GM23338 (cell line): ENCODE measurements around the gene CACNB2. TPM values are rescaled to one million over a fixed set of nuclear protein-coding genes. Genes with fewer than 3 reads are reported as not detected.
A peak's percentile ranks its signal among the peaks of the same experiment; 100 is the strongest.

Source experiments
- ATAC-seq: fragments of 200-7000 bp; cut with Tn5 transposase; 3 replicates; pipeline ENCODE4 v1.9.1; 2020
- DNase-seq: peaks from one replicate; pipeline ENCODE4 v3.0.0-alpha.2; 2015; ENCODE audit warnings: low spot score
- H2AFZ ChIP-seq: fragments of 200-600 bp; sonication (generic); 2 replicates; pipeline ENCODE4 v1.8.0; 2016; ENCODE audit warnings: antibody characterized with exemption, mild to moderate bottlenecking, moderate library complexity
- H3F3A ChIP-seq: fragments of 200-600 bp; sonication (generic); replicated peaks from 2 replicates; pipeline ENCODE4 v1.8.0; 2017; ENCODE audit warnings: antibody characterized with exemption, mixed run types, low read depth
- H3K27ac ChIP-seq: fragments of 200-600 bp; sonication (generic); 2 replicates; pipeline ENCODE4 v1.6.1; 2016; ENCODE audit warnings: low read depth
- H3K27me3 ChIP-seq: fragments of 200-600 bp; sonication (generic); 2 replicates; pipeline ENCODE4 v1.8.0; 2016; ENCODE audit warnings: mild to moderate bottlenecking, mixed run types, moderate library complexity; ENCODE audit not compliant: insufficient read depth
- H3K36me3 ChIP-seq: fragments of 200-600 bp; sonication (generic); 2 replicates; pipeline ENCODE4 v1.8.0; 2016; ENCODE audit warnings: mild to moderate bottlenecking; ENCODE audit not compliant: insufficient read depth
- H3K4me1 ChIP-seq: fragments of 200-600 bp; sonication (generic); 2 replicates; pipeline ENCODE4 v1.8.0; 2016; ENCODE audit warnings: mild to moderate bottlenecking, moderate library complexity; ENCODE audit not compliant: insufficient read depth
- H3K4me2 ChIP-seq: fragments of 200-600 bp; sonication (generic); 2 replicates; pipeline ENCODE4 v1.7.1; 2017; ENCODE audit warnings: mixed run types
- H3K4me3 ChIP-seq: fragments of 200-600 bp; sonication (generic); 2 replicates; pipeline ENCODE4 v1.6.1; 2016; ENCODE audit warnings: mixed run types
- H3K79me2 ChIP-seq: fragments of 200-600 bp; sonication (generic); replicated peaks from 2 replicates; pipeline ENCODE4 v1.8.0; 2017; ENCODE audit warnings: mild to moderate bottlenecking; ENCODE audit not compliant: insufficient read depth
- H3K9me2 ChIP-seq: fragments of 200-600 bp; sonication (generic); 2 replicates; pipeline ENCODE4 v1.8.0; 2017; ENCODE audit not compliant: insufficient read depth
- H4K20me1 ChIP-seq: fragments of 200-600 bp; sonication (generic); replicated peaks from 2 replicates; pipeline ENCODE4 v1.8.0; 2017; ENCODE audit warnings: mild to moderate bottlenecking; ENCODE audit not compliant: insufficient read depth
- H3K27ac Mint-ChIP-seq: 2 replicates; pipeline ENCODE4 v1.8.0; 2020; ENCODE audit warnings: inconsistent platforms, mild to moderate bottlenecking, moderate library complexity, mixed read lengths
- H3K27me3 Mint-ChIP-seq: 3 replicates; pipeline ENCODE4 v1.8.0; 2022; ENCODE audit warnings: low read depth, mild to moderate bottlenecking, moderate library complexity, mixed read lengths, inconsistent platforms; ENCODE audit not compliant: insufficient read depth, poor library complexity
- H3K36me3 Mint-ChIP-seq: 3 replicates; pipeline ENCODE4 v1.8.0; 2021; ENCODE audit warnings: low read depth, mild to moderate bottlenecking, inconsistent platforms, moderate library complexity, mixed read lengths
- H3K4me1 Mint-ChIP-seq: 3 replicates; pipeline ENCODE4 v1.8.0; 2020; ENCODE audit warnings: mild to moderate bottlenecking, inconsistent platforms, mixed read lengths
- H3K4me3 Mint-ChIP-seq: 3 replicates; pipeline ENCODE4 v1.8.0; 2021; ENCODE audit warnings: moderate library complexity, mild to moderate bottlenecking, inconsistent platforms, mixed read lengths
- H3K9me3 Mint-ChIP-seq: 3 replicates; pipeline ENCODE4 v1.8.0; 2020; ENCODE audit warnings: moderate library complexity, mild to moderate bottlenecking, inconsistent platforms, mixed read lengths
- CREB1 ChIP-seq: fragments of 250-450 bp; sonication (Bioruptor Pico); IDR thresholded peaks from 2 replicates; pipeline ENCODE4 v1.5.0; 2020; ENCODE audit warnings: low read depth, mild to moderate bottlenecking, moderate library complexity
- CTCF ChIP-seq, 2 experiments: fragments of 200-600 bp in 1 of 2; sonication (generic) in 1 of 2; conservative IDR thresholded peaks; 2 replicates each; pipeline versions ENCODE4 v1.5.1 to v1.6.1; 2016 to 2017; ENCODE audit warnings: antibody characterized with exemption in 2 of 2, low read depth in 2 of 2, mild to moderate bottlenecking in 2 of 2, moderate library complexity in 1 of 2
- EZH2 ChIP-seq: fragments of 200-600 bp; sonication (generic); IDR thresholded peaks from one replicate; pipeline ENCODE4 v1.8.0; 2017; ENCODE audit warnings: antibody characterized with exemption, mild to moderate bottlenecking, low read depth; ENCODE audit not compliant: unreplicated experiment
- JUNB ChIP-seq: IDR thresholded peaks from one replicate; pipeline ENCODE4 v1.6.1; 2016; ENCODE audit warnings: antibody characterized with exemption; ENCODE audit not compliant: unreplicated experiment
- NANOG ChIP-seq: IDR thresholded peaks from 2 replicates; pipeline ENCODE4 v1.6.1; 2016; ENCODE audit warnings: antibody characterized with exemption, borderline replicate concordance
- POLR2AphosphoS5 ChIP-seq: IDR thresholded peaks from 2 replicates; pipeline ENCODE4 v1.6.1; 2016; ENCODE audit warnings: antibody characterized with exemption, low read depth
- ZNF114 ChIP-seq: fragments of 250-450 bp; sonication (Bioruptor Pico); IDR thresholded peaks from 2 replicates; pipeline ENCODE4 v1.5.0; 2020; ENCODE audit warnings: mild to moderate bottlenecking, moderate library complexity
- ZNF331 ChIP-seq: fragments of 250-450 bp; sonication (Bioruptor Pico); IDR thresholded peaks from 2 replicates; pipeline ENCODE4 v1.5.0; 2020; ENCODE audit warnings: low read depth, mild to moderate bottlenecking, moderate library complexity
- polyA plus RNA-seq: library from polyadenylated mRNA; unstranded; fragments of >200 nt; fragmentation: Nextera tagmentation; extraction: Ambion mirVana; gene quantifications from 2 replicates; pipeline ENCODE4 v1.2.1, GENCODE V29; 2016
- total RNA-seq: library from RNA; depleted of rRNA; stranded (reverse); fragments of >200 nt; shearing (Covaris generic); gene quantifications from 2 replicates; pipeline ENCODE4 v1.2.3, GENCODE V29; 2014
- TF ChIP-seq, protein P1 (sequence below): fragments of 250-450 bp; sonication (Bioruptor Pico); IDR thresholded peaks from 2 replicates; pipeline ENCODE4 v1.5.0; 2020; ENCODE audit warnings: mild to moderate bottlenecking, moderate library complexity

The CACNB2 gene
- total and polyA plus RNA-seq, 2 experiments from 2014 or later, result 5.0 to 5.9 TPM

- peaks cover 9% of the 10 kb centered on the region for H3K27me3 ChIP-seq
- H3F3A ChIP-seq, result no peaks in the 10 kb centered on the region; the same call in 1 of the 2 replicates
- DNase-seq, result no peak
- peaks cover 32% of the 10 kb centered on the region for H3K4me1 ChIP-seq
- peaks cover 8% of the 10 kb centered on the region for H3K27me3 Mint-ChIP-seq
- H3K4me1 Mint-ChIP-seq, result peaks cover 39% of the 10 kb centered on the region
- no peak overlapping the region for H3K27ac ChIP-seq
- H3K9me3 Mint-ChIP-seq, result no peaks in the 10 kb centered on the region
- no peaks in the 10 kb centered on the region for H4K20me1 ChIP-seq
- TF ChIP-seq POLR2AphosphoS5 (no peak), ZNF331 (CRISPR knock-in tag) (no peak), EZH2 (no peak), JUNB (no peak), CREB1 (CRISPR knock-in tag) (no peak), ZNF114 (CRISPR knock-in tag) (no peak), CTCF (conservative IDR thresholded peaks at IDR 0.05; ENCODE audit: low read depth in 2 of 2) (no peak), NANOG (no peak)
- TF ChIP-seq, protein P1, sequence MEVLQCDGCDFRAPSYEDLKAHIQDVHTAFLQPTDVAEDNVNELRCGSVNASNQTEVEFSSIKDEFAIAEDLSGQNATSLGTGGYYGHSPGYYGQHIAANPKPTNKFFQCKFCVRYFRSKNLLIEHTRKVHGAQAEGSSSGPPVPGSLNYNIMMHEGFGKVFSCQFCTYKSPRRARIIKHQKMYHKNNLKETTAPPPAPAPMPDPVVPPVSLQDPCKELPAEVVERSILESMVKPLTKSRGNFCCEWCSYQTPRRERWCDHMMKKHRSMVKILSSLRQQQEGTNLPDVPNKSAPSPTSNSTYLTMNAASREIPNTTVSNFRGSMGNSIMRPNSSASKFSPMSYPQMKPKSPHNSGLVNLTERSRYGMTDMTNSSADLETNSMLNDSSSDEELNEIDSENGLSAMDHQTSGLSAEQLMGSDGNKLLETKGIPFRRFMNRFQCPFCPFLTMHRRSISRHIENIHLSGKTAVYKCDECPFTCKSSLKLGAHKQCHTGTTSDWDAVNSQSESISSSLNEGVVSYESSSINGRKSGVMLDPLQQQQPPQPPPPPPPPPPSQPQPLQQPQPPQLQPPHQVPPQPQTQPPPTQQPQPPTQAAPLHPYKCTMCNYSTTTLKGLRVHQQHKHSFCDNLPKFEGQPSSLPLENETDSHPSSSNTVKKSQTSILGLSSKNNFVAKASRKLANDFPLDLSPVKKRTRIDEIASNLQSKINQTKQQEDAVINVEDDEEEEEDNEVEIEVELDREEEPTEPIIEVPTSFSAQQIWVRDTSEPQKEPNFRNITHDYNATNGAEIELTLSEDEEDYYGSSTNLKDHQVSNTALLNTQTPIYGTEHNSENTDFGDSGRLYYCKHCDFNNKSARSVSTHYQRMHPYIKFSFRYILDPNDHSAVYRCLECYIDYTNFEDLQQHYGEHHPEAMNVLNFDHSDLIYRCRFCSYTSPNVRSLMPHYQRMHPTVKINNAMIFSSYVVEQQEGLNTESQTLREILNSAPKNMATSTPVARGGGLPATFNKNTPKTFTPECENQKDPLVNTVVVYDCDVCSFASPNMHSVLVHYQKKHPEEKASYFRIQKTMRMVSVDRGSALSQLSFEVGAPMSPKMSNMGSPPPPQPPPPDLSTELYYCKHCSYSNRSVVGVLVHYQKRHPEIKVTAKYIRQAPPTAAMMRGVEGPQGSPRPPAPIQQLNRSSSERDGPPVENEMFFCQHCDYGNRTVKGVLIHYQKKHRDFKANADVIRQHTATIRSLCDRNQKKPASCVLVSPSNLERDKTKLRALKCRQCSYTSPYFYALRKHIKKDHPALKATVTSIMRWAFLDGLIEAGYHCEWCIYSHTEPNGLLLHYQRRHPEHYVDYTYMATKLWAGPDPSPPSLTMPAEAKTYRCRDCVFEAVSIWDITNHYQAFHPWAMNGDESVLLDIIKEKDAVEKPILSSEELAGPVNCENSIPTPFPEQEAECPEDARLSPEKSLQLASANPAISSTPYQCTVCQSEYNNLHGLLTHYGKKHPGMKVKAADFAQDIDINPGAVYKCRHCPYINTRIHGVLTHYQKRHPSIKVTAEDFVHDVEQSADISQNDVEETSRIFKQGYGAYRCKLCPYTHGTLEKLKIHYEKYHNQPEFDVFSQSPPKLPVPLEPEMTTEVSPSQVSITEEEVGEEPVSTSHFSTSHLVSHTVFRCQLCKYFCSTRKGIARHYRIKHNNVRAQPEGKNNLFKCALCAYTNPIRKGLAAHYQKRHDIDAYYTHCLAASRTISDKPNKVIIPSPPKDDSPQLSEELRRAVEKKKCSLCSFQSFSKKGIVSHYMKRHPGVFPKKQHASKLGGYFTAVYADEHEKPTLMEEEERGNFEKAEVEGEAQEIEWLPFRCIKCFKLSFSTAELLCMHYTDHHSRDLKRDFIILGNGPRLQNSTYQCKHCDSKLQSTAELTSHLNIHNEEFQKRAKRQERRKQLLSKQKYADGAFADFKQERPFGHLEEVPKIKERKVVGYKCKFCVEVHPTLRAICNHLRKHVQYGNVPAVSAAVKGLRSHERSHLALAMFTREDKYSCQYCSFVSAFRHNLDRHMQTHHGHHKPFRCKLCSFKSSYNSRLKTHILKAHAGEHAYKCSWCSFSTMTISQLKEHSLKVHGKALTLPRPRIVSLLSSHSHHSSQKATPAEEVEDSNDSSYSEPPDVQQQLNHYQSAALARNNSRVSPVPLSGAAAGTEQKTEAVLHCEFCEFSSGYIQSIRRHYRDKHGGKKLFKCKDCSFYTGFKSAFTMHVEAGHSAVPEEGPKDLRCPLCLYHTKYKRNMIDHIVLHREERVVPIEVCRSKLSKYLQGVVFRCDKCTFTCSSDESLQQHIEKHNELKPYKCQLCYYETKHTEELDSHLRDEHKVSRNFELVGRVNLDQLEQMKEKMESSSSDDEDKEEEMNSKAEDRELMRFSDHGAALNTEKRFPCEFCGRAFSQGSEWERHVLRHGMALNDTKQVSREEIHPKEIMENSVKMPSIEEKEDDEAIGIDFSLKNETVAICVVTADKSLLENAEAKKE, result no peak
- H3K4me3 ChIP-seq, result no peak overlapping the region
- peak overlapping the region; percentile 65 for H3K4me2 ChIP-seq
- no peak overlapping the region for H2AFZ ChIP-seq
- H3K36me3 ChIP-seq, result no peaks in the 10 kb centered on the region; the same call in 1 of the 2 replicates
- no peak overlapping the region for H3K27ac Mint-ChIP-seq
- H3K4me3 Mint-ChIP-seq, result no peak overlapping the region
- no peaks in the 10 kb centered on the region for H3K9me2 ChIP-seq
- no peaks in the 10 kb centered on the region for H3K79me2 ChIP-seq
- H3K36me3 Mint-ChIP-seq, result no peaks in the 10 kb centered on the region
- no peak for ATAC-seq
These were observed 5.3 kb upstream of the CACNB2 start for GRCh38 chr10:18134921-18135320.
